Body of pancreas (tissue), 4 donors: Measurements from ENCODE around the gene SPRING1. TPM values are rescaled to one million over a fixed set of nuclear protein-coding genes. Genes with fewer than 3 reads are reported as not detected.

ENCODE experiments used
- ATAC-seq: fragments of 150-250 bp; one replicate; pipeline ENCODE4 v1.9.1; 2016
- DNase-seq, 4 donors: peaks; one replicate each; pipeline ENCODE4 v3.0.0-alpha.2; 2019
- H3K27ac ChIP-seq, 4 donors: fragments of 200-600 bp; sonication (generic); 1 replicate in 3 of 4; 2 replicates in 1 of 4; pipeline versions ENCODE4 v1.5.1 to v1.6.1; 2016 to 2019; ENCODE audit warnings: mild to moderate bottlenecking in 1 of 4, mixed read lengths in 1 of 4, moderate library complexity in 1 of 4
- H3K27me3 ChIP-seq, 2 donors: fragments of 200-600 bp; sonication (generic); one replicate each; pipeline ENCODE4 v1.6.0; 2016; ENCODE audit warnings: mild to moderate bottlenecking in 1 of 2
- H3K36me3 ChIP-seq, 2 donors: fragments of 200-600 bp; sonication (generic); replicated peaks in 1 of 2; 2 replicates each; pipeline ENCODE4 v1.5.1; 2016; ENCODE audit warnings: low read depth in 2 of 2; ENCODE audit not compliant: insufficient read depth in 1 of 2
- H3K4me1 ChIP-seq: fragments of 200-600 bp; sonication (generic); one replicate; pipeline ENCODE4 v1.6.0; 2016
- H3K4me3 ChIP-seq, 2 donors: fragments of 200-600 bp; sonication (generic); 1 replicate in 1 of 2; 2 replicates in 1 of 2; pipeline ENCODE4 v1.5.1; 2016 to 2019
- H3K9me3 ChIP-seq, 3 donors: fragments of 200-600 bp; sonication (generic); 1 replicate in 2 of 3; 2 replicates in 1 of 3; pipeline ENCODE4 v1.5.1; 2016
- POLR2A ChIP-seq, 3 donors: fragments of 450-650 bp; IDR thresholded peaks; one replicate each; pipeline ENCODE4 v1.6.1; 2016; ENCODE audit warnings: antibody characterized with exemption in 3 of 3, mild to moderate bottlenecking in 2 of 3
- WGBS, 2 donors: methylation state at CpG; one replicate each; pipeline ENCODE4 v1.1.5; 2017; 5-methylcytosine and 5-hydroxymethylcytosine counted together
- intact Hi-C: fragments of 100-400 bp; cut with DNase I; formaldehyde crosslinking; loops from one replicate; pipeline ENCODE4 v1.15.1; 2023
- total RNA-seq, 2 donors: library from RNA; depleted of rRNA; stranded (reverse); fragments of >200 nt; gene quantifications; one replicate each; pipeline ENCODE4 v1.1.0, GENCODE V29; 2016
- TF ChIP-seq, protein P1 (sequence below), 7 experiments: fragments of 450-650 bp in 4 of 7; fragments of 200-600 bp in 3 of 7; sonication (generic) in 3 of 7; IDR thresholded peaks; one replicate each; pipeline ENCODE4 v1.5.1; 2016 to 2019; ENCODE audit warnings: antibody characterized with exemption in 7 of 7

The SPRING1 gene
- total RNA-seq, 2 donors from 2014 or later = 9.1 to 9.9 TPM

- no peaks in the 10 kb centered on the region for H3K27me3 ChIP-seq
- no peak overlapping the region for H3K4me3 ChIP-seq
- DNase-seq (peak in 3 of 4 donors; percentile 28 to 41 (median 31)), ATAC-seq (peak; percentile 29)
- H3K27ac ChIP-seq = peak overlapping the region; percentile 68 to 83 (median 74)
- no peak for TF ChIP-seq POLR2A (IDR thresholded peaks at IDR 0.05)
- TF ChIP-seq, protein P1, sequence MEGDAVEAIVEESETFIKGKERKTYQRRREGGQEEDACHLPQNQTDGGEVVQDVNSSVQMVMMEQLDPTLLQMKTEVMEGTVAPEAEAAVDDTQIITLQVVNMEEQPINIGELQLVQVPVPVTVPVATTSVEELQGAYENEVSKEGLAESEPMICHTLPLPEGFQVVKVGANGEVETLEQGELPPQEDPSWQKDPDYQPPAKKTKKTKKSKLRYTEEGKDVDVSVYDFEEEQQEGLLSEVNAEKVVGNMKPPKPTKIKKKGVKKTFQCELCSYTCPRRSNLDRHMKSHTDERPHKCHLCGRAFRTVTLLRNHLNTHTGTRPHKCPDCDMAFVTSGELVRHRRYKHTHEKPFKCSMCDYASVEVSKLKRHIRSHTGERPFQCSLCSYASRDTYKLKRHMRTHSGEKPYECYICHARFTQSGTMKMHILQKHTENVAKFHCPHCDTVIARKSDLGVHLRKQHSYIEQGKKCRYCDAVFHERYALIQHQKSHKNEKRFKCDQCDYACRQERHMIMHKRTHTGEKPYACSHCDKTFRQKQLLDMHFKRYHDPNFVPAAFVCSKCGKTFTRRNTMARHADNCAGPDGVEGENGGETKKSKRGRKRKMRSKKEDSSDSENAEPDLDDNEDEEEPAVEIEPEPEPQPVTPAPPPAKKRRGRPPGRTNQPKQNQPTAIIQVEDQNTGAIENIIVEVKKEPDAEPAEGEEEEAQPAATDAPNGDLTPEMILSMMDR (IDR thresholded peaks at IDR 0.05) = peak in 3 of 7 experiments; percentile 14 to 19 (median 19)
- WGBS, 2 donors = 32 to 59% methylated on average over 5 to 7 of the region's 7 CpGs
- H3K9me3 ChIP-seq = no peaks in the 10 kb centered on the region
- no peaks in the 10 kb centered on the region for H3K36me3 ChIP-seq
- peaks cover 47% of the 10 kb centered on the region for H3K4me1 ChIP-seq
- intact Hi-C loops = loop anchor here (10.0 kb wide), 1 partner anchor 703 kb away; no protein-coding TSS in a partner anchor
Observed at GRCh38 chr12:116697305-116697704, 40.6 kb downstream of the SPRING1 start.

GRCh38 chr12:116695464-116695725, 42.5 kb downstream of the SPRING1 start:
- WGBS, 2 donors = 56 to 69% methylated on average over 3 of the region's 3 CpGs
- intact Hi-C loops = loop anchor here (10.0 kb wide), 1 partner anchor 701 kb away; no protein-coding TSS in a partner anchor

DNA sequence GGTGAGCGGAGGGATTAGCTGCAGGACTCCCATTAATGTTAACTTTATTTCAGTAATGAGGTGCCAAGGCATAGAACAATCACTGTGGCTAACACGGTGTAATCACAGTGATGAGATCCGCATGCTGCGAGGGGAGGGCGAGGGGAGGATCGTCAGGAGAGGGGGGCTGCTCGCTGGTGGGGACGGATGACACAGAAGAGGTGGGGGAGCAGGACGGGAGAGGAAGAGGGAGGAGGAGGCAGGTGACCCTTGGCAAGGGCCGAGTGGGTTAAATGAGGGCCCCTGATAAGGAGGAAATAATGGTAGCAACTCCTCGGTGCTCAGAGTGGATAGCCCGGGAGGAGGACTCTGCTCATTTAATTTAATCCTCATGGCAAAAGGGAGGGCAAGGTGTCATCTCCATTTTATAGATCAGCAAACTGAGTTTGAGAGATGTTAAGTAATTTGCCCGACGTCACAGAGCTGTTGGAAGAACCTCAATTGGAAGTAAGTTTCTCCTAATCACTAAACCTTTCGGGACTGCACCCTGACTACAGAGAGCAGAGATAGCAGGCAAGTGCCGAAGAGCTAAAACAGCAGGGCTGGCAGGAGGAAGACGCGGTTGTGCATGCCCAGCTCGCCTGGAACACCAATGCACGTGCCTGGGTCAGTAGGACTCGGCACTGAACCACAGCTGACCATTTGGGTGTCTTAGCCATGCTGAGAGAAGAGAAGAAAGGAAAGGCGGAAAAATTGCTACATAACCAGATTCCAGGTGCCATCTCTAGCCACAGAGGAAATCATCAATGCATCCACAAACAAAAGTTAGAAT, 43.0 kb downstream of the SPRING1 start:
- Histone ChIP-seq H3K36me3 (no peaks in the 10 kb centered on the region), H3K9me3 (no peaks in the 10 kb centered on the region), H3K27me3 (no peaks in the 10 kb centered on the region), H3K4me1 (peaks cover 47% of the 10 kb centered on the region), H3K27ac (no peak overlapping the region), H3K4me3 (no peak overlapping the region)
- 78 to 83% methylated on average over 22 of the region's 22 CpGs for WGBS, 2 donors
- DNase-seq = no peak
- intact Hi-C loops = loop anchor here (10.0 kb wide), 1 partner anchor 700 kb away; no protein-coding TSS in a partner anchor
- ATAC-seq = no peak
- TF ChIP-seq, protein P1 (IDR thresholded peaks at IDR 0.05) = no peak
- no peak for TF ChIP-seq POLR2A (IDR thresholded peaks at IDR 0.05)

More at GRCh38 chr12:116695464-116695725, 42.5 kb downstream of the SPRING1 start:
- ATAC-seq (no peak), DNase-seq (no peak)
- H3K36me3 ChIP-seq = no peaks in the 10 kb centered on the region
- no peak overlapping the region for H3K4me3 ChIP-seq
- no peak for TF ChIP-seq POLR2A (IDR thresholded peaks at IDR 0.05)
- TF ChIP-seq, protein P1 (IDR thresholded peaks at IDR 0.05) = no peak
- no peaks in the 10 kb centered on the region for H3K27me3 ChIP-seq
- H3K27ac ChIP-seq = no peak overlapping the region
- H3K9me3 ChIP-seq = no peaks in the 10 kb centered on the region
- H3K4me1 ChIP-seq = peaks cover 47% of the 10 kb centered on the region

DNA sequence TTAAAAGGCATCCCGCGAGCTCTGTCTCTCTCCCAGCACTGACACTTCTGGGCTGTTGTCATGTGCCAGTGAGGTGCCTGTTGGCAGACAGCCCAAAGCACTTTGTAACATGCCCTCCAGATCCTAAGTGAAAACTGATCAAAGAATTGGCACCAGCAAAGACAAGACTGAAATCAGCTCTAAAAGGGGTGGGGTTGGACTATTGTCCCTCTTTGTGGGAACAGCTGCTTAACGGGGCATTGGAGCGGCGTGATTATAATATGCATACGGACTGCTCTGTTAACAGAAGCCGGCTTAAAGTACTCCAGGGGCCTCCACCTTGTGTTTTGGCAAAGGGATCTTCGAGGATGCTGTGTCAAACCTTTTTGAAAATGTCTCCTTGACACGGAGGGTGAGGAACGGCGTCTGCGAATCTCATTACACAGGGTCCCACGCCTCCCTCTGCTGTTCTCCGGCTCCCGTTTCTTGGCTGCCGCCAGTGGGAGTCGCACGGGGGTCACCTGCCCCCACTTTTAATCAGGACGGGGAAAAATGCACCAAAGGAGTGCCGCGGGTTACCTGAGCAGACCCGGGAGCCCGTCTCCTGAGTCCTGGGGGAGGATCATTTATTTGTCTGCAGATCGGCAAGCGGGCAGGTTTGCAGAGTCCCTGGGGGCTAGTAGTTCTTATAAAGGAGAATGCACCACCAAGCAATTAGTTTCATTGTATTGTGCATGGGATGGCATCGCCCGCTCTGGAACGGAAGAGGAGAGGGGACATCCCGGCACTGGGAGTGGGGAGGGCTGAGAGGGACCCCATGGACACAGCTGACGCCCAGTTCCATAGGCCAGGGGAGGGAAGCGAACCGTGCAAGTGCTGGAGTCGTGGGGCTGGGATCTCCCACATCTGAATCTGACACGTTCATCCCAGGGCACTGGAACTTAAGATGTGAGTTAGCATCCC, 44.3 kb downstream of the SPRING1 start:
- H3K4me1 ChIP-seq = peaks cover 36% of the 10 kb centered on the region
- WGBS, 2 donors = 4 to 23% methylated on average over 21 to 34 of the region's 34 CpGs
- TF ChIP-seq, protein P1 (IDR thresholded peaks at IDR 0.05) = no peak
- TF ChIP-seq POLR2A (IDR thresholded peaks at IDR 0.05) = no peak
- H3K27me3 ChIP-seq = no peaks in the 10 kb centered on the region
- no peak for ATAC-seq
- no peaks in the 10 kb centered on the region for H3K9me3 ChIP-seq
- DNase-seq = peak; percentile 27 to 64 (median 40)
- no peak overlapping the region for H3K27ac ChIP-seq
- no peak overlapping the region for H3K4me3 ChIP-seq
- intact Hi-C loops = loop anchor here (10.0 kb wide), 1 partner anchor 699 kb away; no protein-coding TSS in a partner anchor
- H3K36me3 ChIP-seq = no peaks in the 10 kb centered on the region
